Left ventricle myocardium inferior (tissue), 1 donor: ENCODE data around the gene GTF3C6. TPM values are rescaled to one million over a fixed set of nuclear protein-coding genes. Genes with fewer than 3 reads are reported as not detected.

Experiments used
- DNase-seq: peaks from one replicate; pipeline ENCODE4 v3.0.0-alpha.2; 2020
- H3K27ac ChIP-seq: fragments of 200-600 bp; replicated peaks from 2 replicates; pipeline ENCODE4 v1.8.0; 2021
- H3K27me3 ChIP-seq: fragments of 200-600 bp; 2 replicates; pipeline ENCODE4 v1.8.0; 2021; ENCODE audit warnings: low read depth
- H3K36me3 ChIP-seq: fragments of 200-600 bp; 2 replicates; pipeline ENCODE4 v1.8.0; 2021
- H3K4me1 ChIP-seq: fragments of 200-600 bp; 2 replicates; pipeline ENCODE4 v1.8.0; 2021
- H3K4me3 ChIP-seq: fragments of 200-600 bp; 2 replicates; pipeline ENCODE4 v1.8.0; 2021; ENCODE audit warnings: mild to moderate bottlenecking, moderate library complexity
- H3K9me3 ChIP-seq: fragments of 200-600 bp; replicated peaks from 2 replicates; pipeline ENCODE4 v1.8.0; 2021
- CTCF ChIP-seq: fragments of 200-600 bp; IDR thresholded peaks from 2 replicates; pipeline ENCODE4 v1.8.0; 2021; ENCODE audit warnings: antibody characterized with exemption, mild to moderate bottlenecking, borderline replicate concordance
- intact Hi-C: fragments of 100-400 bp; cut with micrococcal nuclease; formaldehyde crosslinking; loops from one replicate; pipeline ENCODE4 v1.11.0; 2022
- long read RNA-seq: library from polyadenylated mRNA; unstranded; transcript quantifications from one replicate; pipeline ENCODE4 v2.0.0, GENCODE V29; 2021
- total RNA-seq: library from RNA; stranded (reverse); fragmentation: NEBNext Ultra II Directional; extraction: Animal tissue kit (Norgen Biotek cat#: 25700); gene quantifications from one replicate; pipeline ENCODE4 v1.2.1, GENCODE V29; 2021
- donor health status: DM: no; HTN: yes; CAD: no; lungs with severe emphysema.

The GTF3C6 gene
- 102 TPM for total RNA-seq
- long read RNA-seq, transcript GTF3C6-201 (6 exons, 952 nt): major isoform, 57 of 60 reads
- long read RNA-seq, partial matches to known transcripts: 1 of 60 reads
- long read RNA-seq, other reads (novel, unspliced or antisense): 2 of 60 reads

GRCh38 chr6:110958329-110959192 is at the start of gene GTF3C6:
TSS of gene GTF3C6 (plus strand) at chr6:110958706. CDS start at chr6:110958770, 64 bp downstream.
- intact Hi-C loops: loop anchor here (10.0 kb wide), 1 partner anchor 424 kb away; no protein-coding TSS in a partner anchor
- Histone ChIP-seq H3K9me3 (no peaks in the 10 kb centered on the region), H3K27ac (peak within 1 kb of the TSS; percentile 94), H3K36me3 (peaks cover 35% of the 10 kb centered on the region), H3K27me3 (no peaks in the 10 kb centered on the region), H3K4me3 (peak within 1 kb of the TSS; percentile 84), H3K4me1 (peaks cover 18% of the 10 kb centered on the region)
- DNase-seq: peak; percentile 95
- TF ChIP-seq CTCF: peak; percentile 15

- no peak for TF ChIP-seq CTCF
- peaks cover 5% of the 10 kb centered on the region for H3K27me3 ChIP-seq
- DNase-seq: no peak
- H3K4me3 ChIP-seq: no peak overlapping the region
- H3K4me1 ChIP-seq: no peaks in the 10 kb centered on the region
- no peak overlapping the region for H3K27ac ChIP-seq
- intact Hi-C loops: no loop called here
- H3K36me3 ChIP-seq: no peaks in the 10 kb centered on the region
- H3K9me3 ChIP-seq: no peaks in the 10 kb centered on the region
Observed at GRCh38 chr6:110930781-110931180, 27.7 kb upstream of the GTF3C6 start.

- no peak for TF ChIP-seq CTCF
- H3K27ac ChIP-seq: no peak overlapping the region
- no peak overlapping the region for H3K4me3 ChIP-seq
- DNase-seq: no peak
- no peaks in the 10 kb centered on the region for H3K4me1 ChIP-seq
- peaks cover 5% of the 10 kb centered on the region for H3K27me3 ChIP-seq
- intact Hi-C loops: no loop called here
- no peaks in the 10 kb centered on the region for H3K9me3 ChIP-seq
- H3K36me3 ChIP-seq: no peaks in the 10 kb centered on the region
Observed at GRCh38 chr6:110933912-110934311, 24.6 kb upstream of the GTF3C6 start.

GRCh38 chr6:110934381-110934898 is 24.1 kb upstream of the GTF3C6 start:
- DNase-seq: no peak
- Histone ChIP-seq H3K36me3 (no peaks in the 10 kb centered on the region), H3K4me3 (no peak overlapping the region), H3K9me3 (no peaks in the 10 kb centered on the region), H3K27me3 (peaks cover 2% of the 10 kb centered on the region), H3K27ac (no peak overlapping the region), H3K4me1 (no peaks in the 10 kb centered on the region)
- intact Hi-C loops: no loop called here
- no peak for TF ChIP-seq CTCF

- intact Hi-C loops: no loop called here
- no peak overlapping the region for H3K4me3 ChIP-seq
- DNase-seq: no peak
- no peaks in the 10 kb centered on the region for H3K27me3 ChIP-seq
- no peaks in the 10 kb centered on the region for H3K9me3 ChIP-seq
- H3K36me3 ChIP-seq: no peaks in the 10 kb centered on the region
- no peak overlapping the region for H3K27ac ChIP-seq
- H3K4me1 ChIP-seq: no peaks in the 10 kb centered on the region
- TF ChIP-seq CTCF: no peak
Observed at GRCh38 chr6:110935171-110935570, 23.3 kb upstream of the GTF3C6 start.
